Esophagus muscularis mucosa (tissue), 3 donors: ENCODE results near the gene CISD3.

Experiments used
- POLR2A ChIP-seq: fragments of 450-650 bp; IDR thresholded peaks from one replicate; pipeline ENCODE4 v1.6.1; 2017; ENCODE audit warnings: antibody characterized with exemption, moderate library complexity, mild to moderate bottlenecking, low read depth
- TF ChIP-seq, protein P1 (sequence below), 3 experiments: fragments of 200-600 bp in 2 of 3; fragments of 450-650 bp in 1 of 3; sonication (generic) in 2 of 3; IDR thresholded peaks; one replicate each; pipeline ENCODE4 v1.5.1; 2017 to 2019; ENCODE audit warnings: antibody characterized with exemption in 3 of 3, mild to moderate bottlenecking in 2 of 3, moderate library complexity in 1 of 3

DNA sequence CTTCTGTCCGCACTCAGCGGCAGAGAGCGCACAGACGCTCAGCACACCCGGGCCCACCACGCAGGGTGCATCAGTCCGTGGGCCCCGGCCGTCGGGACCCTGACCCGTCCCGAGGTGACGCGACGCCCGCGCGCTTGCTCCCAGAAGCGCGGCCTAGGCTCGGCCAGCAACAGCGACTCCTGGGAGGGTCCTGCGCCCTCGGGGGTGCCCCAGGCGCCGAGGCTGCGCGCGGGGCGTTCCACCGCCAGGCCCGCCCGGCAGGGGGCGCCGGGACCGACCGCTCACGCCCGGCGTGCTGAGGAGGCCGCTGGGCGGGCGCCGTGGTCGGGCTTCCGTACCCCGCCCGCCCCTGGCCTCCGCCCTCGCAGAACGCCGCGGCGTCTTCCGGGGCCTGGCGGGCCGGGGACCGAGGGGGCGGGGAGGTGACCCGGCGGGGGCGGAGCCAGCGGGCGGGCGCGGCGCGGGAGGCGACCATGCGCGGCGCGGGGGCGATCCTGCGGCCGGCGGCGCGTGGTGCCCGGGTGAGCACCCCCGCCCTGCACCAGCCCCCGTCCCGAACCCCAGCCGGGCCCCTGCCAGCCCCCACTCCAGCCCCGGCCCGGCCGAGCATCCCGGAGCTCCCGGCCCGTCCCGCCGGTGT is at the start of gene CISD3:
- TF ChIP-seq, protein P1, sequence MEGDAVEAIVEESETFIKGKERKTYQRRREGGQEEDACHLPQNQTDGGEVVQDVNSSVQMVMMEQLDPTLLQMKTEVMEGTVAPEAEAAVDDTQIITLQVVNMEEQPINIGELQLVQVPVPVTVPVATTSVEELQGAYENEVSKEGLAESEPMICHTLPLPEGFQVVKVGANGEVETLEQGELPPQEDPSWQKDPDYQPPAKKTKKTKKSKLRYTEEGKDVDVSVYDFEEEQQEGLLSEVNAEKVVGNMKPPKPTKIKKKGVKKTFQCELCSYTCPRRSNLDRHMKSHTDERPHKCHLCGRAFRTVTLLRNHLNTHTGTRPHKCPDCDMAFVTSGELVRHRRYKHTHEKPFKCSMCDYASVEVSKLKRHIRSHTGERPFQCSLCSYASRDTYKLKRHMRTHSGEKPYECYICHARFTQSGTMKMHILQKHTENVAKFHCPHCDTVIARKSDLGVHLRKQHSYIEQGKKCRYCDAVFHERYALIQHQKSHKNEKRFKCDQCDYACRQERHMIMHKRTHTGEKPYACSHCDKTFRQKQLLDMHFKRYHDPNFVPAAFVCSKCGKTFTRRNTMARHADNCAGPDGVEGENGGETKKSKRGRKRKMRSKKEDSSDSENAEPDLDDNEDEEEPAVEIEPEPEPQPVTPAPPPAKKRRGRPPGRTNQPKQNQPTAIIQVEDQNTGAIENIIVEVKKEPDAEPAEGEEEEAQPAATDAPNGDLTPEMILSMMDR (IDR thresholded peaks at IDR 0.05) = peak; percentile 81 to 92 (median 90)
- no peak for TF ChIP-seq POLR2A
